ENCODE data around the gene PLAU.
A peak's percentile ranks its signal among the peaks of the same experiment; 100 is the strongest.

The PLAU gene

GRCh38 chr10:73872190-73872710, 38.7 kb upstream of the PLAU start:
- H3K36me3 Mint-ChIP-seq, result peaks cover 50% of the 10 kb centered on the region
- H3K4me3 Mint-ChIP-seq, result peak overlapping the region; percentile 77
- peaks cover 73% of the 10 kb centered on the region for H3K4me1 Mint-ChIP-seq
- no peaks in the 10 kb centered on the region for H3K27me3 Mint-ChIP-seq
- H3K27ac Mint-ChIP-seq, result peak overlapping the region; percentile 60
- no peaks in the 10 kb centered on the region for H3K9me3 Mint-ChIP-seq
- DNase-seq, result no peak
- CTCF ChIA-PET, result interaction anchor here (1.2 kb wide), 1 partner anchor 19 kb away, joined by 3 read pairs; no protein-coding TSS in a partner anchor

- CTCF ChIA-PET, result interaction anchor here (1.0 to 11.8 kb wide), 2 partner anchors 8 to 22 kb away, joined by 4 to 406 read pairs; no protein-coding TSS in a partner anchor
- Mint-ChIP-seq H3K36me3 (peaks cover 42% of the 10 kb centered on the region), H3K4me1 (peaks cover 70% of the 10 kb centered on the region), H3K4me3 (peak overlapping the region; percentile 77), H3K27me3 (no peaks in the 10 kb centered on the region), H3K27ac (peak overlapping the region; percentile 79), H3K9me3 (no peaks in the 10 kb centered on the region)
- no peak for DNase-seq
Measured at GRCh38 chr10:73873142-73873837, 37.6 kb upstream of the PLAU start.

GRCh38 chr10:73873838-73874215, 37.1 kb upstream of the PLAU start:
- CTCF ChIA-PET, result interaction anchor here (1.0 to 11.8 kb wide), 2 partner anchors 9 to 23 kb away, joined by 4 to 406 read pairs; no protein-coding TSS in a partner anchor
- Mint-ChIP-seq H3K27me3 (no peaks in the 10 kb centered on the region), H3K4me1 (peaks cover 70% of the 10 kb centered on the region)

GRCh38 chr10:73874267-73875138, 36.4 kb upstream of the PLAU start, which contains the start of gene CAMK2G:
CAMK2G (minus strand) TSS chr10:73874555; CDS start chr10:73874461, 94 bp downstream.
- H3K4me1 Mint-ChIP-seq, result peaks cover 71% of the 10 kb centered on the region
- peak within 1 kb of the TSS; percentile 88 for H3K27ac Mint-ChIP-seq
- H3K27me3 Mint-ChIP-seq, result peaks cover under 1% of the 10 kb centered on the region
- CTCF ChIA-PET, result interaction anchor here (0.8 to 18.8 kb wide), 5 partner anchors 9 to 64 kb away, joined by 3 to 511 read pairs (median 7); no protein-coding TSS in a partner anchor
- H3K4me3 Mint-ChIP-seq, result peak within 1 kb of the TSS; percentile 79
- peak; percentile 90 for DNase-seq
- no peaks in the 10 kb centered on the region for H3K9me3 Mint-ChIP-seq
- peaks cover 31% of the 10 kb centered on the region for H3K36me3 Mint-ChIP-seq

More at GRCh38 chr10:73873838-73874215, 37.1 kb upstream of the PLAU start:
- Mint-ChIP-seq H3K27ac (peak overlapping the region; percentile 67), H3K36me3 (peaks cover 37% of the 10 kb centered on the region), H3K4me3 (peak overlapping the region; percentile 60), H3K9me3 (no peaks in the 10 kb centered on the region)
- DNase-seq, result peak; percentile 50

GRCh38 chr10:73875139-73875475, 35.8 kb upstream of the PLAU start:
- H3K27me3 Mint-ChIP-seq, result peaks cover 4% of the 10 kb centered on the region
- CTCF ChIA-PET, result interaction anchor here (0.8 to 18.8 kb wide), 5 partner anchors 12 to 81 kb away, joined by 3 to 511 read pairs (median 7); no protein-coding TSS in a partner anchor
- no peaks in the 10 kb centered on the region for H3K9me3 Mint-ChIP-seq
- peak overlapping the region; percentile 79 for H3K4me3 Mint-ChIP-seq
- peaks cover 30% of the 10 kb centered on the region for H3K36me3 Mint-ChIP-seq
- peak overlapping the region; percentile 88 for H3K27ac Mint-ChIP-seq
- DNase-seq, result peak; percentile 58
- H3K4me1 Mint-ChIP-seq, result peaks cover 76% of the 10 kb centered on the region

- Mint-ChIP-seq H3K9me3 (no peaks in the 10 kb centered on the region), H3K4me1 (peaks cover 68% of the 10 kb centered on the region), H3K4me3 (no peak overlapping the region), H3K36me3 (peaks cover 20% of the 10 kb centered on the region), H3K27ac (no peak overlapping the region), H3K27me3 (peaks cover 11% of the 10 kb centered on the region)
- CTCF ChIA-PET, result interaction anchor here (1.6 to 18.8 kb wide), 4 partner anchors 11 to 80 kb away, joined by 4 to 511 read pairs (median 206); no protein-coding TSS in a partner anchor
- no peak for DNase-seq
Measured at GRCh38 chr10:73876157-73876556, 34.8 kb upstream of the PLAU start.

DNA sequence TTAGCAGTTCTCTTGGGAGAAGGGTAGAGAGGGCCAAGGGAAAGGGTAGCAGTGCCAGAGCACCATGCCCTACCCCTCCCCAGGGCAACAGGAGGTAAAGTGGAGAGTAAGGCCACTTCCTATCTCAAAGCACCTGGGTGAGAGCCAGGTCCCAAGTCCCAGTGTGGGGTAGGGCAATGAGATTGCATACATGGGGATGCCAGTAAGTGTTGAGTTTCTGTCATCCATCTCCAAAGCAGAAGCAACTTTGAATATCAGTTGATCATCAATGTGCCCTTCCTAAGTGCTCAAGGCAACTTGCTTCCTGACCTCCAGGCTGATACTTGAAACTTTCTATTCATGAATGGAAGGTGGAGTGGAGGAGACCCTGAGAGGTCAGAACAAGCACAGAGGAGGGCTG, 34.4 kb upstream of the PLAU start:
- CTCF ChIA-PET, result interaction anchor here (1.6 to 18.8 kb wide), 4 partner anchors 10 to 80 kb away, joined by 4 to 511 read pairs (median 206); no protein-coding TSS in a partner anchor

GRCh38 chr10:73876971-73877370, 34.0 kb upstream of the PLAU start:
- peaks cover 13% of the 10 kb centered on the region for H3K36me3 Mint-ChIP-seq
- H3K4me3 Mint-ChIP-seq, result no peak overlapping the region
- peaks cover 14% of the 10 kb centered on the region for H3K27me3 Mint-ChIP-seq
- H3K27ac Mint-ChIP-seq, result no peak overlapping the region
- CTCF ChIA-PET, result interaction anchor here (1.0 to 18.8 kb wide), 5 partner anchors 9 to 105 kb away, joined by 3 to 511 read pairs (median 5); a partner anchor contains a TSS
- peaks cover 61% of the 10 kb centered on the region for H3K4me1 Mint-ChIP-seq
- no peaks in the 10 kb centered on the region for H3K9me3 Mint-ChIP-seq
- DNase-seq, result no peak

More for the DNA sequence above, 34.4 kb upstream of the PLAU start:
- H3K4me1 Mint-ChIP-seq, result peaks cover 65% of the 10 kb centered on the region
- H3K4me3 Mint-ChIP-seq, result no peak overlapping the region
- H3K36me3 Mint-ChIP-seq, result peaks cover 17% of the 10 kb centered on the region
- no peak for DNase-seq
- no peak overlapping the region for H3K27ac Mint-ChIP-seq
- peaks cover 14% of the 10 kb centered on the region for H3K27me3 Mint-ChIP-seq
- H3K9me3 Mint-ChIP-seq, result no peaks in the 10 kb centered on the region

GRCh38 chr10:73877533-73878160, 33.3 kb upstream of the PLAU start:
- CTCF ChIA-PET, result interaction anchor here (1.0 to 18.8 kb wide), 7 partner anchors 9 to 105 kb away, joined by 3 to 511 read pairs (median 24); a partner anchor contains a TSS
- Mint-ChIP-seq H3K27me3 (peaks cover 14% of the 10 kb centered on the region), H3K4me1 (peaks cover 54% of the 10 kb centered on the region), H3K4me3 (no peak overlapping the region), H3K36me3 (peaks cover 7% of the 10 kb centered on the region), H3K9me3 (no peaks in the 10 kb centered on the region), H3K27ac (no peak overlapping the region)
- no peak for DNase-seq

DNA sequence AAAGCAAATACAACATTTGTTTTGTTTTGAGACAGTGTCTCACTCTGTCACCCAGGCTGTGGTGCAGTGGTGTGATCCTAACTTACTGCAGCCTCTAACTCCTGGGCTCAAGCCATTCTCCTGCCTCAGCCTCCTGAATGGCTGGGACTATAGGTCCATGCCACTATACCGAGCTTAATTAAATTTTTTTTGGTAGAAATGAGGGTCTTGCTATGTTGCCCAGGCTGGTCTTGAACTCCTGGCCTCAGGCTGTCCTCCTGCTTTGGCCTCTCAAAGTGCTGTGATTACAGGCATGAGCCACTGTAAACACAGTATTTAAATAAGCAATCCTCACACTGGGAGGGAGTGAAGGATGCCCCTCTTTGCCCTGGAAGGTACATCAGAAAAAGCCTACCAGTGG, 32.6 kb upstream of the PLAU start:
- Mint-ChIP-seq H3K9me3 (no peaks in the 10 kb centered on the region), H3K36me3 (no peaks in the 10 kb centered on the region), H3K4me3 (no peak overlapping the region), H3K4me1 (peaks cover 47% of the 10 kb centered on the region), H3K27ac (no peak overlapping the region), H3K27me3 (peaks cover 14% of the 10 kb centered on the region)
- no peak for DNase-seq
- CTCF ChIA-PET, result interaction anchor here (1.2 to 18.8 kb wide), 12 partner anchors 9 to 180 kb away, joined by 3 to 511 read pairs (median 15); a partner anchor contains a TSS

- no peaks in the 10 kb centered on the region for H3K36me3 Mint-ChIP-seq
- H3K4me3 Mint-ChIP-seq, result no peak overlapping the region
- DNase-seq, result peak; percentile 96
- H3K27me3 Mint-ChIP-seq, result peaks cover 14% of the 10 kb centered on the region
- H3K9me3 Mint-ChIP-seq, result no peaks in the 10 kb centered on the region
- CTCF ChIA-PET, result interaction anchor here (0.6 to 18.8 kb wide), 49 partner anchors 9 to 350 kb away, joined by 3 to 511 read pairs (median 4); no protein-coding TSS in a partner anchor
- H3K27ac Mint-ChIP-seq, result peak overlapping the region; percentile 76
- H3K4me1 Mint-ChIP-seq, result peaks cover 47% of the 10 kb centered on the region
Measured at GRCh38 chr10:73879296-73880173, 31.4 kb upstream of the PLAU start.

GRCh38 chr10:73881221-73881919, 29.6 kb upstream of the PLAU start:
- no peak for DNase-seq
- no peak overlapping the region for H3K27ac Mint-ChIP-seq
- CTCF ChIA-PET, result interaction anchor here (1.1 to 18.8 kb wide), 5 partner anchors 12 to 77 kb away, joined by 3 to 511 read pairs (median 10); no protein-coding TSS in a partner anchor

More at GRCh38 chr10:73881221-73881919, 29.6 kb upstream of the PLAU start:
- Mint-ChIP-seq H3K9me3 (no peaks in the 10 kb centered on the region), H3K36me3 (no peaks in the 10 kb centered on the region), H3K4me1 (peaks cover 34% of the 10 kb centered on the region), H3K27me3 (peaks cover 14% of the 10 kb centered on the region), H3K4me3 (no peak overlapping the region)

Measured in activated naive CD4-positive, alpha-beta T cell treated with anti-CD3 and anti-CD28 coated beads, Interleukin-2, amount 10 ng/mL, durations not matched to agents 7 days and 5 days (primary cell).